HG03066 (cell line): ENCODE results near the gene FOXP1.

Source experiments
- ATAC-seq: cut with Tn5 transposase; IDR thresholded peaks from one replicate; pipeline ENCODE4 v1.9.1; 2021; ENCODE audit warnings: low read depth; ENCODE audit not compliant: unreplicated experiment

FOXP1 gene

GRCh38 chr3:71490692-71491091 is 92.8 kb downstream of the FOXP1 start:
- ATAC-seq = no peak

GRCh38 chr3:71489315-71489761 is 94.2 kb downstream of the FOXP1 start:
- ATAC-seq = no peak

GRCh38 chr3:71488882-71489281 is 94.6 kb downstream of the FOXP1 start:
- ATAC-seq = no peak

- ATAC-seq = no peak
Observed at GRCh38 chr3:71488391-71488809, 95.1 kb downstream of the FOXP1 start.

- ATAC-seq = no peak
Observed at GRCh38 chr3:71487418-71487817, 96.1 kb downstream of the FOXP1 start.

GRCh38 chr3:71486831-71487230 is 96.7 kb downstream of the FOXP1 start:
- no peak for ATAC-seq

GRCh38 chr3:71485896-71486295 is 97.6 kb downstream of the FOXP1 start:
- no peak for ATAC-seq

GRCh38 chr3:71484452-71484851 is 99.1 kb downstream of the FOXP1 start:
- ATAC-seq = no peak

- ATAC-seq = no peak
Observed at GRCh38 chr3:71484047-71484446, 99.5 kb downstream of the FOXP1 start.

- no peak for ATAC-seq
Observed at GRCh38 chr3:71482771-71483170, 100.8 kb downstream of the FOXP1 start.

- ATAC-seq = no peak
Observed at GRCh38 chr3:71478568-71478967, 105.0 kb downstream of the FOXP1 start.

GRCh38 chr3:71476950-71477349 is 106.6 kb downstream of the FOXP1 start:
- ATAC-seq = no peak

GRCh38 chr3:71469138-71469435 is 114.4 kb downstream of the FOXP1 start:
- ATAC-seq = no peak

GRCh38 chr3:71468311-71469137 is 115.0 kb downstream of the FOXP1 start:
- ATAC-seq = no peak

GRCh38 chr3:71466483-71466882 is 117.0 kb downstream of the FOXP1 start:
- no peak for ATAC-seq

GRCh38 chr3:71465371-71466036 is 118.0 kb downstream of the FOXP1 start:
- ATAC-seq = no peak

GRCh38 chr3:71464613-71465012 is 118.9 kb downstream of the FOXP1 start:
- ATAC-seq = no peak

GRCh38 chr3:71463617-71464016 is 119.9 kb downstream of the FOXP1 start:
- ATAC-seq = no peak

GRCh38 chr3:71462586-71462985 is 120.9 kb downstream of the FOXP1 start:
- no peak for ATAC-seq

GRCh38 chr3:71461749-71462483 is 121.6 kb downstream of the FOXP1 start:
- ATAC-seq = no peak

- ATAC-seq = no peak
Observed at GRCh38 chr3:71461114-71461513, 122.4 kb downstream of the FOXP1 start.
